ENCODE measurements around the gene TNRC6C. TPM values are rescaled to one million over a fixed set of nuclear protein-coding genes. Genes with fewer than 3 reads are reported as not detected.

Gene TNRC6C
- total and polyA plus RNA-seq, 9 of the 15 experiments (the other 6 are each of a cell fraction or from before 2014, with no cell fraction given): 0.20 to 4.9 (median 2.3) TPM

DNA sequence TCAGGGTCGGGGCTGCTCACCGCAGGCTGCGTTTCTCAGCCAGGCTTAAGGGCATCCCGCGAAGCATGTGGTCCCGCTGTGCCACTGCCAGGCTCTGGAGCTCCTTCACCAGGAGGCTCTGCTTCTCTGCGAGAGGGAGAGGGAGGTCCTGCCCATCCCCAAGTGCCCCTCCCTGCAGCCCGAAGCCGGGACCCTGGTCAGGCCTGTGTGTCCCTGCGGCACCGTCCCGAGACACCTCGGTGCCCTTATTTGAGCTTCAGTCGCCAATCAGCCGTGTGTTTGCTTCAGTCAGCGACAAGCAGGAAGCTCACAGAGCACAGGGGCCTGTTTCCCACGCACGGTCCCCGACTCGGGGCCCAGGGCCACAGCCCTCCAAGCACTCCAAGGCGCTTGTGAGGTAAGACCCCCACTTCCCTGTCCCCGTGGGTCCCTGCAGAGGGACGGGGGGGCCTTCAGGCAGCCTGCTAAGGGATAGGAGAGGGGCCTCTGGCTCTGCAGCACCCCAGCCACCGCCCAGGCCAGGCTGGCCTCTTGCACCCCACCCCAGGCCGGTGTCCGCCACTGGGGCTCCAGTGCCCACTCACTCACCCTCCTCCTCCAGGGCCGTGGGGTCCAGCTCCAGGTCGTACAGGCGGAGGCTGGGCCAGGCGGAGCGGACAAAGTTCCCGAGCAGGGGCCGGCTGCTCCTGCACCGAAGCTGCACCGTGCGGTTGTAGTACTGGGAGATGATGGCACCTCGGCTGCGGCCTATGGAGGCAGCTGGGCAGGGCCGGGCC, 166.8 kb downstream of the TNRC6C start:
- H3K4me3 ChIP-seq: no peak overlapping the region
- no peaks in the 10 kb centered on the region; the same call in 1 of the 2 replicates for H4K20me1 ChIP-seq (replicated peaks; ENCODE audit: control insufficient read depth, insufficient read depth, low read length)
- ChIA-PET POLR2A (interaction anchor here (0.8 kb wide), 1 partner anchor 11 kb away, joined by 3 read pairs; no protein-coding TSS in a partner anchor), CTCF (ENCODE audit: low intra/inter-chr PET ratio) (no interaction called here)
- peaks cover 80% of the 10 kb centered on the region for H3K79me2 ChIP-seq (ENCODE audit: control insufficient read depth, insufficient read depth, low read length)
- peaks cover 68% of the 10 kb centered on the region for H3K36me3 ChIP-seq (ENCODE audit: control insufficient read depth, insufficient read depth, low read length)
- H3K4me2 ChIP-seq (ENCODE audit: insufficient read depth, low read length): no peak overlapping the region
- intact Hi-C loops (cut with micrococcal nuclease): loop anchor here (5.0 kb wide), 1 partner anchor 42 kb away; the partner anchor contains the start of gene SYNGR2
- no peaks in the 10 kb centered on the region for H3K9me1 ChIP-seq (ENCODE audit: control insufficient read depth, insufficient read depth, low read length)
- DNase-seq (ENCODE audit: extremely low read depth in 1 of 4, low spot score in 3 of 4): no peak
- peak overlapping the region; percentile 82 to 95; a peak in 3 of 4 replicates for H3K9ac ChIP-seq (ENCODE audit: insufficient read depth in 1 of 2, low read depth in 2 of 2, low read length in 2 of 2)
- H2AFZ ChIP-seq (ENCODE audit: low read depth, low read length): no peak overlapping the region
- no peak for ATAC-seq
- H3K4me1 ChIP-seq (replicated peaks in 1 of 2; ENCODE audit: control insufficient read depth in 2 of 2, insufficient read depth in 2 of 2, low read length in 2 of 2): peaks cover 22 to 85% of the 10 kb centered on the region in 2 experiments
- H3K27me3 ChIP-seq (ENCODE audit: control insufficient read depth in 2 of 2, insufficient read depth in 2 of 2, low read length in 2 of 2): no peaks in the 10 kb centered on the region
- in situ Hi-C loops (cut with MboI): no loop called here
- no peak overlapping the region; the same call in 2 of the 3 replicates for H3K27ac ChIP-seq (ENCODE audit: extremely low read depth, low read depth, low read length)
- no peak for FAIRE-seq
- no peaks in the 10 kb centered on the region for H3K9me3 ChIP-seq (replicated peaks; ENCODE audit: control insufficient read depth, insufficient read depth, low read depth, low read length)
- 96% methylated on average over 25 of the region's 39 CpGs for WGBS (ENCODE audit: insufficient coverage, low coverage, missing lambda C conversion rate)
- BruUV-seq (replicated peaks): no TSS peak
- TF ChIP-seq ZBTB33 (CRISPR knock-in tag; IDR thresholded peaks at IDR 0.05) (no peak), POLR3A (IDR thresholded peaks at IDR 0.05; ENCODE audit: borderline replicate concordance, extremely low read depth, insufficient read depth, insufficient read length) (no peak), RNF2 (IDR thresholded peaks at IDR 0.05) (no peak), ZNF780A (CRISPR knock-in tag; IDR thresholded peaks at IDR 0.05) (no peak), MED1 (CRISPR knock-in tag; IDR thresholded peaks at IDR 0.05; ENCODE audit: borderline replicate concordance) (no peak), TCF3 (CRISPR knock-in tag; IDR thresholded peaks at IDR 0.05) (no peak), POU5F1 (IDR thresholded peaks at IDR 0.05; ENCODE audit: borderline replicate concordance, low read depth, low read length, partially characterized antibody) (no peak), NUFIP1 (IDR thresholded peaks at IDR 0.05; ENCODE audit: partially characterized antibody) (no peak), BRD4 (IDR thresholded peaks at IDR 0.05) (no peak), ZNF609 (CRISPR knock-in tag; IDR thresholded peaks at IDR 0.05; ENCODE audit: borderline replicate concordance) (0 out of 2 replicates have a peak, but pooled peaks have one; percentile 48), RBFOX2 (IDR thresholded peaks at IDR 0.05; ENCODE audit: low read depth, low read length) (peak; percentile 54), ZKSCAN1 (IDR thresholded peaks at IDR 0.05; ENCODE audit: low read depth, low read length) (no peak), ZC3H8 (IDR thresholded peaks at IDR 0.05) (no peak), ZNF431 (CRISPR knock-in tag; IDR thresholded peaks at IDR 0.05) (no peak)
- TF ChIP-seq, protein P1, sequence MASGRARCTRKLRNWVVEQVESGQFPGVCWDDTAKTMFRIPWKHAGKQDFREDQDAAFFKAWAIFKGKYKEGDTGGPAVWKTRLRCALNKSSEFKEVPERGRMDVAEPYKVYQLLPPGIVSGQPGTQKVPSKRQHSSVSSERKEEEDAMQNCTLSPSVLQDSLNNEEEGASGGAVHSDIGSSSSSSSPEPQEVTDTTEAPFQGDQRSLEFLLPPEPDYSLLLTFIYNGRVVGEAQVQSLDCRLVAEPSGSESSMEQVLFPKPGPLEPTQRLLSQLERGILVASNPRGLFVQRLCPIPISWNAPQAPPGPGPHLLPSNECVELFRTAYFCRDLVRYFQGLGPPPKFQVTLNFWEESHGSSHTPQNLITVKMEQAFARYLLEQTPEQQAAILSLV (tag; IDR thresholded peaks at IDR 0.05): no peak
